Left renal cortex interstitium (tissue), 4 donors: ENCODE data around the gene GPR146. TPM values are rescaled to one million over a fixed set of nuclear protein-coding genes. Genes with fewer than 3 reads are reported as not detected.

ENCODE experiments used
- DNase-seq, 4 donors: peaks; one replicate each; pipeline ENCODE4 v3.0.0-alpha.2; 2013; ENCODE audit warnings: low read depth in 4 of 4, low spot score in 2 of 4, missing footprints in 1 of 4
- polyA plus RNA-seq, 4 donors: library from polyadenylated mRNA; unstranded; fragments of 120-200 nt; gene quantifications; one replicate each; pipeline ENCODE4 v1.2.1, GENCODE V29; 2013; ENCODE audit not compliant: insufficient read length in 4 of 4

GPR146 gene
- polyA plus RNA-seq, 4 donors: 1.9 to 5.5 (median 4.3) TPM

- no peak for DNase-seq
These were observed 11.8 kb downstream of the GPR146 start for GRCh38 chr7:1055956-1056784.

DNA sequence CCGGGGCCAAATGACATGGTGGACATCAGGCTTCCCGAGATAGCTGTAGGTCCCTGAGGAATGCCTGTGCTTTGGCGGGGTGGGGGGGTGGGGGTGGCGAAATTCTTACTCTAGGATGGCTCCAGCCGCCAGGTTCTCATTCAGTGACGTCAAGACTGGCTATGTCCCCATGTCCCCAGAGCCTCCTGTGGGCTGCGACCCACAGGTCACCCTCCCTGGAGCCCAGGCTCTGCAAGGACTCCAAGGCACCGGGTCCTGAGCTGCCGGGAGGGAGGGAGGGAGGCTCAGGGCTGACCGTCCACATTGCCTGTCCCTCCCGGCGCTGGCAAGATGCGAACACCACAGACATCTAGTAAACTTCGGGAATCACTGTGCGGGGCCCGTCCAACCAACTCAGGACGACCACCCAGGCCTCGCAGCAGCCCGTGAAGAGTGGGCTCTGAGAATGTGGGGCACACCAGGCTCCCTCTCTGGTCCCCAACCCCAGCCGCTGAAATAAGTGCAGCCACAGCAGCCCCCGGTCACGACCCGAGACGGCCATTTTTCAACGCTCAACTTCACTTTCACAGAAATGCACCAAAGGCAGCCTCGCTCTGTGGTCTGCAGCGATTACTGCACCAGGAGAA, 12.6 kb downstream of the GPR146 start:
- no peak for DNase-seq

DNA sequence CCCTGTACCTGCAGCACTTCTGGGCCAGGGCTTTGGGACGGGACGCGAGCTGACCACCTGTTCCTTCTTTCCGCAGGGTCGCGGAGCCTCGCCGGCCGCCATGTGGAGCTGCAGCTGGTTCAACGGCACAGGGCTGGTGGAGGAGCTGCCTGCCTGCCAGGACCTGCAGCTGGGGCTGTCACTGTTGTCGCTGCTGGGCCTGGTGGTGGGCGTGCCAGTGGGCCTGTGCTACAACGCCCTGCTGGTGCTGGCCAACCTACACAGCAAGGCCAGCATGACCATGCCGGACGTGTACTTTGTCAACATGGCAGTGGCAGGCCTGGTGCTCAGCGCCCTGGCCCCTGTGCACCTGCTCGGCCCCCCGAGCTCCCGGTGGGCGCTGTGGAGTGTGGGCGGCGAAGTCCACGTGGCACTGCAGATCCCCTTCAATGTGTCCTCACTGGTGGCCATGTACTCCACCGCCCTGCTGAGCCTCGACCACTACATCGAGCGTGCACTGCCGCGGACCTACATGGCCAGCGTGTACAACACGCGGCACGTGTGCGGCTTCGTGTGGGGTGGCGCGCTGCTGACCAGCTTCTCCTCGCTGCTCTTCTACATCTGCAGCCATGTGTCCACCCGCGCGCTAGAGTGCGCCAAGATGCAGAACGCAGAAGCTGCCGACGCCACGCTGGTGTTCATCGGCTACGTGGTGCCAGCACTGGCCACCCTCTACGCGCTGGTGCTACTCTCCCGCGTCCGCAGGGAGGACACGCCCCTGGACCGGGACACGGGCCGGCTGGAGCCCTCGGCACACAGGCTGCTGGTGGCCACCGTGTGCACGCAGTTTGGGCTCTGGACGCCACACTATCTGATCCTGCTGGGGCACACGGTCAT, 13.3 kb downstream of the GPR146 start:
- DNase-seq: no peak

GRCh38 chr7:1058311-1058710, 14.0 kb downstream of the GPR146 start:
- no peak for DNase-seq

DNA sequence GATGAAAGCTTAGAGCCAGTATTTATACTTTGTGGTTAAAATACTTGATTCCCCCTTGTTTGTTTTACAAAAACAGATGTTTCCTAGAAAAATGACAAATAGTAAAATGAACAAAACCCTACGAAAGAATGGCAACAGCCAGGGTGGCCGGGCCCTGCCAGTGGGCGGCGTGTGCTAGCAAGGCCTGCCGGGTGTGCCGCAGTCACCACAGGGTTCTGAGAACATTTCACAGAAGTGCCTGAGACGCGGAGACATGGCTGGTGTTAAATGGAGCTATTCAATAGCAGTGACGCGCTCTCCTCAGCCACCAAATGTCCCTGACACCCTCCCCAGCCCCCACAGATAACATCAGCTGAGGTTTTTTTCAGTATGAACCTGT, 14.5 kb downstream of the GPR146 start:
- DNase-seq: no peak

DNA sequence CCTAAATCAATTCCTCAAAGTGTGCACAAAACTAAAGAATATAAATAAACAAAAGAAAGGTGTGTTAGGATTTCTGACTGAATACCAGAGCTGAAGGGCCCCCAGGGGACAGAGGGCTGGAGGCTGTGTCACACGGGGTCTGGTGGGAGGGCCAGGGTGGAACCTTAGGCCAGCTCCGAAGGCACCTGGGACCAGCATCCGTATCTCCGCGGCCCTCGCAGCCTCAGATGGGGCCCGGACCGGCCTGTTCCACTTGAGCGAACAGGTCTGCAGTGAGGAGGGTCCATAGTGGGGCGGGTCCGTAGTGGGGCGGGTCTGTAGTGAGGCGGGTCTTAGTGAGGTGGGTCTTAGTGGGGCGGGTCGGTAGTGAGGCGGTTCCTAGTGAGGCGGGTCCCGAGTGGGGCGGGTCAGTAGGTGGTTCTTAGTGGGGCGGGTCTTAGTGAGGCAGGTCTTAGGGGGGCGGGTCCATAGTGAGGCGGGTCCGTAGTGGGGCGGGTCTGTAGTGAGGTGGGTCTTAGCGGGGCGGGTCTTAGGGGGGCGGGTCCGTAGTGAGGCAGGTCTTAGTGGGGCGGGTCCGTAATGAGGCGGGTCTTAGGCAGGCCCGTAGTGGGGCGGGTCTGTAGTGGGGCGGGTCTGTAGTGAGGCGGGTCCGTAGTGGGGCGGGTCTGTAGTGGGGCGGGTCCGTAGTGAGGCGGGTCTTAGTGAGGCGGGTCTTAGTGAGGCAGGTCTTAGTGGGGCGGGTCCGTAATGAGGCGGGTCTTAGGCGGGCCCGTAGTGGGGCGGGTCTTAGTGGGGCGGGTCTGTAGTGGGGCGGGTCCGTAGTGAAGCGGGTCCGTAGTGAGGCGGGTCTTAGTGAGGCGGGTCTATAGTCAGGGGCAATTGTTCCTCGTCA, 15.1 kb downstream of the GPR146 start:
- DNase-seq: no peak

DNA sequence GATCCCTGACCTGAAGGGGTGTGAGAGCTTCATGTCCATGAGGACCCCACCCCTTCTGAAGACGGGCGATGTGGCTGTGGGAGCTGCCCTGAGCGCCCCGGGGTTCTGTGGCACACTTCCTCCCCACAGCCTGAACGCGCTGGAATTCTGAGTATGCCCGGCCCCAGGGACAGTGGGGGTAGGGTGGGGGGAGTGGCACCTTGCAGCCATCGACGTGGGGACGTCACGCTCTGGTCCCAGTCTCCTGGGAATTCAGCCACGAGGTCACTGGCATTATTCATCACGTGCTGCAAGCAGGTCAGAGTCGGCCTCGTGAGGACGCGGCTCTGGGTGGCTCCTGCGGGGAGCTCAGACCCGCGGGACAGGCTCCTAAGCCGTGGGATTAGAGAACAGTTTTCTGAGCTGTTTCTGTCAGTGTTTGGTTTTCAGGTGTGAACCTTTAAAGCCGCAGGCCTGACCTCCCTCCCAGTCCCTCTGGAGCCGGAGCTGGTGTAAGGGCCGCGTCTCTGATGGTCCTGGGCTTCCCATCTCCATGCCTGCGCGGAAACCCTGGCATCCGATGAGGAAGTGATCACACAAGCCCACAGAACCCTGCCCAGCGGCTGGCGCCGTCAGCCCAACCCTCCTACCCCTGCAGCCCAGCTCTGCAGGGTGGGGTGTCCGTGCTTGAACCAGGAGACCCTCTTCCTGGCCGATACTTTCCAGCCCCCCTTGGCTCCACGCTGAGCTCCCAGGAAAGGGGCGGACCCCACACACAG, 16.1 kb downstream of the GPR146 start:
- no peak for DNase-seq

GRCh38 chr7:1061180-1061579, 16.8 kb downstream of the GPR146 start:
- no peak for DNase-seq

GRCh38 chr7:1062296-1063294, 18.2 kb downstream of the GPR146 start:
- DNase-seq: no peak

- no peak for DNase-seq
These were observed 19.0 kb downstream of the GPR146 start for GRCh38 chr7:1063361-1063760.

DNA sequence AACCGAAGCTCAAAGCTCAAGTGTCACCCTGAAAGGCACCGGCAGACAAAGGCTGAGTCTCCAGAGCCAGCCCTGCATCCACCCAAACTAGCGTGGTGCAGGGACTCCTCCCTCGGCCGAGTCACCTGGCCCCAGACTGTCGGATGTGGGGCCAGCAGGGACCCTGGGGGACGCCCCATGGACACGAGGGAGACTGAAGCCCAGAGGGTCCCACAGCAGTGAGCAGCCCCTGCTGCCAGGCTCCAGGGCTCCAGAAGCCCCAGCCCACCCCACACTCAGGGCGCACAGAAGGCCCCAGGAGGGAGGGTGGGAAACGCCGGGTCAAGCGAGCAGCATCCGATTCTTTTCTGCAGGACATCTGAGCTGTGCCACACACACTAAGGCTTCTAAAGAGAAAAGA, 20.2 kb downstream of the GPR146 start:
- no peak for DNase-seq

- DNase-seq: no peak
These were observed 20.9 kb downstream of the GPR146 start for GRCh38 chr7:1065263-1065584.

DNA sequence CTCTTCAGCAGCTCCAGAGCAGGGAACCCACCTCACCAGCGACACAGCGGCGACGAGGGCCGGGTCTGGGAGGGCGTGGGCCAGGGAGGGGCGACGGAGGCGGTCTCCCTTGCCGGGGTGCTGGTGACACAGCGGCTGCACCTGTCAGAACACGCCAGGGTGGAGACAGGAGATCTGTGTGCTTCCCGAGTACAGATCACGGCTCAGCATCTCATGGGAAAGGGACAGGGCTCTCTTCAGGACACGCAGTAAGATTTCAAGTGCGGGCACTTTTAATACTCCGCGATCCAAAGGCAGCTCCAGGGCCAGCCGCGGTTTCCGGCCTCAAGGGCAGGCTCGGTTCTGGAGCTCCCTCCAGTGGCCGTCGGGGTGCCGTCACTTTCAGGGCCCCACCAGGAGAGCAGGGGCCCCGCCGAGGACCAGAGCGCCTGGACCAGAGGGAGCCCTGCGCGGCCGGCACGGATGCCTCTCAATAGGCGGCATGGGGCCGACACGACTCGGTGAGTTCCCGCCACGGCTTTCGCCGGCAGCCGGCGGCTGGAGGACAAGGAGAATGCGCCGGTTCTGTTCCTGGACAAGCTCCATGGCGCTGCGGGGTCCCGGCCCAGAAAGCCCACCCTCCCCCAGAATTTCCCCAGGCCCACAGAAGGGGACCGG, 21.4 kb downstream of the GPR146 start:
- no peak for DNase-seq

DNA sequence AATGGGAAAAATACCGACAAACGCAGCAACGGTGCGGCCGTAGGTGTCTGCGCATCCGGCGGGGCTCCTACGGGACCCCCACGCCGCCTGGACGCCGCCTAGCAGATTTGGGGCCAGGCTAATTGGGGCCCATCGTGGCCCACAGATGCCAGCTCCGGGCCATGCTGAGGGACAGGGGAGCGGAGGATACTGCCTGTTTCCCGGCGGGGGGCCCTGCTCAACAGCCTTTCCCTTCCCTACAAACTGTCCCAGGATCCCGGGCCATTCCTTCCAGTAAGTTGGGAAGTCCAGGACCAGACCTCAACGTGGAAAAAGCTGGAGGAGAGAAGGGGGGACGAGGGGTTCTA, 21.9 kb downstream of the GPR146 start:
- no peak for DNase-seq

GRCh38 chr7:1068013-1068412, 23.7 kb downstream of the GPR146 start:
- DNase-seq: no peak

GRCh38 chr7:1068619-1069018, 24.3 kb downstream of the GPR146 start:
- no peak for DNase-seq

- no peak for DNase-seq
These were observed 26.2 kb downstream of the GPR146 start for GRCh38 chr7:1070544-1071011.

DNA sequence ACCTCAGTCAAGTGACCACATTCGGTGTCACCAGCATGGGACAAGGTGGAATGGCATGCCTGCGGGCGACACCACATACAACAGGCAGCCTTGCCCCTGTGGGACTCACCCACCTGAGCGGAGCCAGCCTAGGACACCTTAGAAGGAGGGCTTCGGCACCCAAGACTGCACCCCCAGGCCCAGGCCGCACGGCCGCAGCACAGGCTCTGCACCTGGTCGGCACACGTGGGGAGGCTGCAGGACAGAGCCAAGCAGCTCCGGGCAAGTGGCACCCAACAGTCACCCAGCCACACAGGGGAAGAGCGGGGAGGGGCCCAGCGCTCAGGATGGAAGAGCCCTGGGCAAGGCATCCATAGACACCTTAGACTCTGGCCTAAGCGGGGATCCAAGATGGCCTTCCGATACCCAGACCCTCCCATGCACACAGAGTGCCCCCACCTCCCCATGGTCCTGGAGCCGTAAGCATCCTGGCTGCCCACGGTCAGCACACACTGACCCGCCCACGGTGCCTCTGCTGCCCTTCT, 27.4 kb downstream of the GPR146 start:
- no peak for DNase-seq
